GM23338 (cell line): ENCODE measurements around the gene ZNF578.

Experiments
- POLR2AphosphoS5 ChIP-seq: IDR thresholded peaks from 2 replicates; pipeline ENCODE4 v1.6.1; 2016; ENCODE audit warnings: antibody characterized with exemption, low read depth
- ZNF331 ChIP-seq: fragments of 250-450 bp; sonication (Bioruptor Pico); IDR thresholded peaks from 2 replicates; pipeline ENCODE4 v1.5.0; 2020; ENCODE audit warnings: low read depth, mild to moderate bottlenecking, moderate library complexity

GRCh38 chr19:52516191-52516590, 62.8 kb downstream of the ZNF578 start:
- TF ChIP-seq POLR2AphosphoS5 (no peak), ZNF331 (no peak)
